Measurements from ENCODE around the gene BICD1.

BICD1 gene

DNA sequence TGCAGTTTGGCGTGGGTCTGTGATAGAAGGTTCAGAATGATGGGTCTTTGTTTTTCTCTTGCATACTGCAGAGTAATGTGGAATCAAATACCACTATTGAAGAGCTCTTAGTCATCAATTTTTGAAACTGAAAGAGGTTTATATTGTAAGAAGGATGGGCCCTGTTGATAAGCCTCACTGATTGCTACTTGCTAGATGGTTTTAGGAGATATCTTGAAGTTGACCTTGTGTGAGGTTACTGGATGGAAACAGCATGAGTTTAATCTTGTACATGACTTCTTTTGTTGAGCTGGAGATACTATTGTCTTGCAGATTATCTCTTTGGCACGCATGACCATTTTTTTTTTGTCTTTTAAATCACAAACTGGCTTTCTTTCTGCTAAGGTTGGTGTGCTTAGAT is 13.8 kb downstream of the BICD1 start:
- TF ChIP-seq CTCF (IDR thresholded peaks at IDR 0.05; ENCODE audit: control insufficient read depth, extremely low read depth, insufficient read depth) = no peak
- no peak for DNase-seq (ENCODE audit: low read depth)
- no peak overlapping the region for H3K4me3 ChIP-seq (ENCODE audit: low read depth, low read length)

- no peak overlapping the region for H3K4me3 ChIP-seq (ENCODE audit: low read depth, low read length)
- DNase-seq (ENCODE audit: low read depth) = no peak
- TF ChIP-seq CTCF (IDR thresholded peaks at IDR 0.05; ENCODE audit: control insufficient read depth, extremely low read depth, insufficient read depth) = no peak
These were observed 18.0 kb downstream of the BICD1 start for GRCh38 chr12:32124637-32125036.

GRCh38 chr12:32125455-32126084 is 18.9 kb downstream of the BICD1 start:
- no peak overlapping the region for H3K4me3 ChIP-seq (ENCODE audit: low read depth, low read length)
- no peak for DNase-seq (ENCODE audit: low read depth)
- TF ChIP-seq CTCF (IDR thresholded peaks at IDR 0.05; ENCODE audit: control insufficient read depth, extremely low read depth, insufficient read depth) = no peak

GRCh38 chr12:32126720-32127119 is 20.1 kb downstream of the BICD1 start:
- no peak for DNase-seq (ENCODE audit: low read depth)
- no peak for TF ChIP-seq CTCF (IDR thresholded peaks at IDR 0.05; ENCODE audit: control insufficient read depth, extremely low read depth, insufficient read depth)
- no peak overlapping the region for H3K4me3 ChIP-seq (ENCODE audit: low read depth, low read length)

GRCh38 chr12:32131666-32132065 is 25.0 kb downstream of the BICD1 start:
- no peak for TF ChIP-seq CTCF (IDR thresholded peaks at IDR 0.05; ENCODE audit: control insufficient read depth, extremely low read depth, insufficient read depth)
- no peak for DNase-seq (ENCODE audit: low read depth)
- no peak overlapping the region for H3K4me3 ChIP-seq (ENCODE audit: low read depth, low read length)

GRCh38 chr12:32134101-32134888 is 27.6 kb downstream of the BICD1 start:
- no peak for DNase-seq (ENCODE audit: low read depth)
- H3K4me3 ChIP-seq (ENCODE audit: low read depth, low read length) = no peak overlapping the region
- no peak for TF ChIP-seq CTCF (IDR thresholded peaks at IDR 0.05; ENCODE audit: control insufficient read depth, extremely low read depth, insufficient read depth)
